PC-9 (cell line): ENCODE data around the gene VAV2. TPM values are rescaled to one million over a fixed set of nuclear protein-coding genes. Genes with fewer than 3 reads are reported as not detected.

Experiments used
- BruUV-seq: library from RNA; stranded (reverse); fragments of 400-500 nt; replicated peaks from 2 replicates; lab custom pipeline; 2021; lab: Mats Ljungman, UMichigan
- CTCF ChIA-PET: fragments of 300-600 bp; sonication (Branson Sonifier 250); formaldehyde crosslinking; loops from one replicate; lab custom pipeline; 2022; ENCODE audit warnings: antibody characterized with exemption; lab: Charles Lee
- POLR2A ChIA-PET: fragments of 300-600 bp; sonication (Branson Sonifier 250); formaldehyde crosslinking; loops from one replicate; lab custom pipeline; 2022; ENCODE audit warnings: antibody characterized with exemption; ENCODE audit not compliant: unreplicated experiment; lab: Charles Lee
- DNase-seq, 2 experiments: peaks; one replicate each; pipeline versions ENCODE4 v3.0.0 to v3.0.0-alpha.2; 2015 to 2022; ENCODE audit warnings: mixed read lengths in 1 of 2
- H2AFZ ChIP-seq: fragments of 200-600 bp; sonication (generic); 2 replicates; pipeline ENCODE4 v1.8.1; 2017; ENCODE audit warnings: antibody characterized with exemption
- H3F3A ChIP-seq: fragments of 200-600 bp; sonication (generic); 2 replicates; pipeline ENCODE4 v1.8.1; 2017; ENCODE audit warnings: antibody characterized with exemption, mild to moderate bottlenecking, low read depth; ENCODE audit not compliant: insufficient read depth
- H3K27ac ChIP-seq: fragments of 200-600 bp; sonication (generic); 2 replicates; pipeline ENCODE4 v1.6.1; 2016; ENCODE audit warnings: mixed run types
- H3K27me3 ChIP-seq: fragments of 200-600 bp; sonication (generic); 2 replicates; pipeline ENCODE4 v1.6.1; 2016; ENCODE audit warnings: low read depth, mixed run types; ENCODE audit not compliant: insufficient read depth
- H3K36me3 ChIP-seq: fragments of 200-600 bp; sonication (generic); 2 replicates; pipeline ENCODE4 v1.6.1; 2016; ENCODE audit warnings: low read depth, mixed run types
- H3K4me1 ChIP-seq: fragments of 200-600 bp; sonication (generic); replicated peaks from 2 replicates; pipeline ENCODE4 v1.6.1; 2016; ENCODE audit warnings: mixed run types; ENCODE audit not compliant: insufficient read depth
- H3K4me2 ChIP-seq: fragments of 200-600 bp; sonication (generic); 2 replicates; pipeline ENCODE4 v1.6.1; 2017; ENCODE audit warnings: mixed run types
- H3K4me3 ChIP-seq: fragments of 200-600 bp; sonication (generic); 2 replicates; pipeline ENCODE4 v1.6.1; 2016; ENCODE audit warnings: mixed run types
- H3K79me2 ChIP-seq: fragments of 200-600 bp; sonication (generic); 2 replicates; pipeline ENCODE4 v1.6.1; 2017; ENCODE audit warnings: low read depth, mixed run types
- H3K9me2 ChIP-seq: fragments of 200-600 bp; sonication (generic); 2 replicates; pipeline ENCODE4 v1.8.1; 2017; ENCODE audit warnings: mild to moderate bottlenecking; ENCODE audit not compliant: insufficient read depth
- H3K9me3 ChIP-seq: fragments of 200-600 bp; sonication (generic); 2 replicates; pipeline ENCODE4 v1.8.1; 2016; ENCODE audit warnings: low read depth; ENCODE audit not compliant: insufficient read depth
- H4K20me1 ChIP-seq: fragments of 200-600 bp; sonication (generic); 2 replicates; pipeline ENCODE4 v1.8.1; 2017; ENCODE audit not compliant: insufficient read depth
- CTCF ChIP-seq: fragments of 200-600 bp; sonication (generic); conservative IDR thresholded peaks from 2 replicates; pipeline ENCODE4 v1.6.1; 2017; ENCODE audit warnings: mixed run types, antibody characterized with exemption, mild to moderate bottlenecking, moderate library complexity
- EZH2 ChIP-seq: fragments of 200-600 bp; sonication (generic); IDR thresholded peaks from 2 replicates; pipeline ENCODE4 v1.8.0; 2017; ENCODE audit warnings: antibody characterized with exemption, low read depth
- intact Hi-C: fragments of 100-400 bp; cut with micrococcal nuclease; formaldehyde crosslinking; loops from one replicate; pipeline ENCODE4 v1.10.0; 2022; ENCODE audit not compliant: unreplicated experiment
- total RNA-seq: library from RNA; stranded (reverse); gene quantifications from 2 replicates; pipeline ENCODE4 v1.2.3, GENCODE V29; 2021

The VAV2 gene
- total RNA-seq, 1 experiment from 2014 or later = 36.5 TPM

GRCh38 chr9:133821601-133822429, 170.3 kb downstream of the VAV2 start:
- no peak overlapping the region for H2AFZ ChIP-seq
- BruUV-seq = no TSS peak
- POLR2A ChIA-PET = interaction anchor here (0.5 kb wide), 1 partner anchor 19 kb away, joined by 10 read pairs; no protein-coding TSS in a partner anchor

GRCh38 chr9:133819923-133820322, 172.2 kb downstream of the VAV2 start:
- no peaks in the 10 kb centered on the region for H4K20me1 ChIP-seq
- no peaks in the 10 kb centered on the region for H3K4me1 ChIP-seq
- H3K9me2 ChIP-seq = no peaks in the 10 kb centered on the region
- no peak overlapping the region for H3K4me3 ChIP-seq
- no peak for DNase-seq
- H3K27ac ChIP-seq = no peak overlapping the region
- H2AFZ ChIP-seq = no peak overlapping the region
- intact Hi-C loops = no loop called here
- no peaks in the 10 kb centered on the region for H3K9me3 ChIP-seq
- BruUV-seq = no TSS peak
- TF ChIP-seq CTCF (no peak), EZH2 (no peak)
- H3F3A ChIP-seq = no peaks in the 10 kb centered on the region
- CTCF ChIA-PET = no interaction called here
- POLR2A ChIA-PET = interaction anchor here (0.7 kb wide), 1 partner anchor 683 kb away, joined by 4 read pairs; no protein-coding TSS in a partner anchor
- no peaks in the 10 kb centered on the region for H3K36me3 ChIP-seq
- H3K79me2 ChIP-seq = no peaks in the 10 kb centered on the region
- H3K4me2 ChIP-seq = no peak overlapping the region
- H3K27me3 ChIP-seq = no peaks in the 10 kb centered on the region

More at GRCh38 chr9:133821601-133822429, 170.3 kb downstream of the VAV2 start:
- no peaks in the 10 kb centered on the region for H3F3A ChIP-seq
- no peak for TF ChIP-seq EZH2
- TF ChIP-seq CTCF = no peak
- H3K4me1 ChIP-seq = no peaks in the 10 kb centered on the region
- no peaks in the 10 kb centered on the region for H3K27me3 ChIP-seq
- no peaks in the 10 kb centered on the region for H3K9me3 ChIP-seq
- H3K27ac ChIP-seq = no peak overlapping the region
- CTCF ChIA-PET = no interaction called here
- no peak overlapping the region for H3K4me3 ChIP-seq
- no peaks in the 10 kb centered on the region for H3K36me3 ChIP-seq
- no peaks in the 10 kb centered on the region for H3K79me2 ChIP-seq
- intact Hi-C loops = no loop called here
- H3K9me2 ChIP-seq = no peaks in the 10 kb centered on the region
- H4K20me1 ChIP-seq = no peaks in the 10 kb centered on the region
- DNase-seq = no peak
- H3K4me2 ChIP-seq = no peak overlapping the region

- no peak overlapping the region for H2AFZ ChIP-seq
- H4K20me1 ChIP-seq = no peaks in the 10 kb centered on the region
- no peaks in the 10 kb centered on the region for H3K9me3 ChIP-seq
- intact Hi-C loops = no loop called here
- TF ChIP-seq CTCF = no peak
- no peak for TF ChIP-seq EZH2
- no peaks in the 10 kb centered on the region for H3K9me2 ChIP-seq
- no peaks in the 10 kb centered on the region for H3K79me2 ChIP-seq
- POLR2A ChIA-PET = no interaction called here
- no peaks in the 10 kb centered on the region for H3K27me3 ChIP-seq
- H3K27ac ChIP-seq = no peak overlapping the region
- no peaks in the 10 kb centered on the region for H3F3A ChIP-seq
- BruUV-seq = no TSS peak
- DNase-seq = no peak
- H3K4me3 ChIP-seq = no peak overlapping the region
- no peaks in the 10 kb centered on the region for H3K36me3 ChIP-seq
- H3K4me2 ChIP-seq = no peak overlapping the region
- H3K4me1 ChIP-seq = no peaks in the 10 kb centered on the region
- CTCF ChIA-PET = no interaction called here
Observed at GRCh38 chr9:133818444-133818843, 173.7 kb downstream of the VAV2 start.
